GM19372 (cell line): ENCODE data around the gene GYS2.

Source experiments
- ATAC-seq: cut with Tn5 transposase; IDR thresholded peaks from one replicate; pipeline ENCODE4 v1.9.1; 2021; ENCODE audit warnings: mild to moderate bottlenecking, low read depth, moderate library complexity; ENCODE audit not compliant: unreplicated experiment

GYS2 gene

DNA sequence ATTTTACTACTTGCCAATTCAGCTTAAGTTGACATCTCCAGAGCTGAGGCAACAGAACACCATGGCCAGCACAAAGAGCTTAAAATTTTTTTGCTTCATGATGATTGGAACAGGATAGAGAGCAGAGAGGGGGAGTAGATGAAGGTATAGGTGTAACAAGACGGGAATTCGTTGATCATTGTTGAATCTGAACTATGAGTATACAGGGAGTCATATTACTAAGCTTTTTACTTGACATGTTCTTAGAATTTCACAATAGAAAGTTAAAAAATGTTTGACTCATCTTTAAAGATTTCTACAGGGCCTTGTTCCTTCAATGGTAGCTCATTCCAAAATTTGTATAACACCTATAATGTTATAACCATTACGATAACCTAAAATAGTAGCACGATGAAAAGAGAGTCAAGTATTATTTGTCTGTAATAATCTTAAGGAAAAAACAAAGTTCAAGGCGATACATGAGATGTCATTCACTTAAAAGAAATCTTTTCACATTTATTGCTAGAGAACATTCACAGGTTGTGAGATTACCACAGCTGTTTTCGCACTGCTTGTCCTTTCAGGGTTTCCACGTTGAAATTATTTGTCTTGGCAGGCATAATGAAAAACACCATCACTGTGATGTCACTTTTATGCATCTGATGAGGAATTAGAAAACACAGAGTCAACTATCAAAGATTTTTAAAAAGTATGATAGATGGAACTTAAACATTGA is 44.6 kb downstream of the GYS2 start:
- ATAC-seq, result no peak

DNA sequence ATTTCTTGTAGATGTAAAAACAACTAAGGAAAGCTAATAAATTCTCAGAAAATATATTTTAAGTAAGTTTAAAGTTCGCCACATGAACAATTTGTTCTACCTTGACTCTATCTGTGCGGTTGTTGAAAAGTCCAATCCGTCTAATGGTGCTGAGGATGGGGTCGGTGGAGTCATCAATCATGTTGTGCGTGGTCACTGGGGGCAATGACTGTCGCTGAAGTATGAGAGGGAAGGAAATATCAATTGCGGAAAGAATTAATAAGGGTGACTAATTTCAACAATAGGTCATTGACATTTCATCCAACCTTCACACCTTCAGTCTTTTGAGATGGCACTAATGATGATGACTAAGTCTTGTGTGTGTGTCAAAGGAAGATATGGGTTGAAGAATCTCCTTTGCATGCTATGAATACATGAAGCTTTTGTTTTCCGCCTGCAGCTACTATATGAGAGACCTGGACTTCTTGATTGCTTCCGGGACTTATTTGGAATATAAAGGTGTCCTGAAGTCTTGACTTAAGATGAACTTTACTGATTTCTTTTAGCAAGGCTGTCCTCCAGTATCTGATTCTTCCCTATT is 46.5 kb downstream of the GYS2 start:
- no peak for ATAC-seq

GRCh38 chr12:21553329-21553675 is 51.3 kb downstream of the GYS2 start:
- ATAC-seq, result no peak

DNA sequence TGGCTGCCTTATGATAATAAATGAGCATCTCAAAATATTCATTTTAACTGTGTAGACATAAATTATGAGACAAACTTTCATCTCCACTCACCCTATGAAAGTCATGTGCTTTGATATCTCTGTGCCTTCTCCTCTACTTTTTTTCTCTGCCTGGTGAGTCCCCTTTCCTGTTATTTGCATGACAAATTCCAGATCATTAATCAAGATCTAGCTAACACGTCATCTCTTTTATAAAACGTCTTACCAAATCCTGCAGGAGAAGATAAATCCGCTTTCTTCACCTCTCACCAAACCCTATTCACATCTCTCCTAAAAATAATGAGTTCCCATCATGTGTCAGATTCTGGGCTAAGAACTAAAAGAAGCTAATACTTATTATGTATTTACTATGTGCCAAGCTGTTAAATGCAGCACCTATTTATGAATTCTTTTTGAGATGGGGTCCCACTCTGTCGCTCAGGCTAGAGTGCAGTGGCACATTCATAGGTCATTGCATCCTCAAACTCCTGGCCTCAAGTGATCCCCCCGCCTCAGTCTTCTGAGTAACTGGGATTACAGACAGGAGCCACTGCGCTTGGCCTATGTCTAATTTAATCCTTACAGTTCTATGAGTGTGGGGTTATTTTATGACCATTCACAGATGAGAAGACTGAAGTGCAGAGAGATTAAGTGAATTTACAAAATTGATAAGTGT is 51.9 kb downstream of the GYS2 start:
- ATAC-seq, result no peak

DNA sequence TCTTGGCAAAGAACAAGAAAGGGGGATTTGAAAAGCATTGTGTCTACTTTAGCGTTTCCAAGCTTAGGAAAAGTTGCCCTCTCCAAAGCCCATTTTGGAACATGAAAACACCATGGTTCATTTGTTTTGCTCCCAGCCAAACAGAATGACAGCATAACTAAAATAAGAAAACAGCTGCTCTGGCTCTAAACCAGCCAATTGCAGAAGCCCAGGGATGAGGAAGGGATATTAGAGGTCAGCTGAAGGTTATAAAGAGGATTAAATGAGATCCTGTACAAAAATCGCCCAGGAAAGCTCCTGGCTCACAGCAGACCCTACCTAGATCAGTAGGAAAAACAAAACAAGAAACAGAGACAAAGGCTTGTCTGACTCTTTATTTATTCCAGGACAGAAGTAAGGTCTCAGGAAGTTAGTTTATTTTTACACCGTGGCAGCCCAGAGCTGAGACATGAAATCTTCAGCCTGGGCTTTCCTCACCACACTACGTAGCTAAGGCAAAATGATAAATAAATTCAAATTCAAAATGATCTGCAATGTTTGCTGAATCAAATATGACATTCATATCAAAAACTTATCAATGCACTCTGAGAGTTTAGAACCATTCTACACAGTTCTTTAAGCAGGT is 52.7 kb downstream of the GYS2 start:
- ATAC-seq, result no peak

DNA sequence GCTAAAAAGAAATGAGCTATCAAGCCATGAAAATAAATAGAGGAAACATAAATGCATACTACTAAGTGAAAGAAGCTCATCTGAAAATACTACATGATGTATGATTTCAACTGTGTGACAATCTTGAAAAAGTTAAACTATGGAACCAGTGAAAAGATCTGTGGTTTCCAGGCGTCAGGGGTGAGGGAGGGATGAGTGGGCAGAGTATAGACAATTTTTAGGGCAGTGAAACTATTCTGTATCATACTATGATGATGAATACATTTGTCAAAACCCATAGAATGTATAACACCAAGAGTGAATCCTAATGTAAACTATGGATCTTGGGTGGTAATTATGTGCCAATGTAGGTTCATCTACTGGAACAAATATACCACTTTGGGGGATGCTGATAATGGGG is 57.2 kb downstream of the GYS2 start:
- no peak for ATAC-seq

GRCh38 chr12:21546716-21547115 is 57.9 kb downstream of the GYS2 start:
- no peak for ATAC-seq

GRCh38 chr12:21545557-21545956 is 59.1 kb downstream of the GYS2 start:
- ATAC-seq, result no peak

DNA sequence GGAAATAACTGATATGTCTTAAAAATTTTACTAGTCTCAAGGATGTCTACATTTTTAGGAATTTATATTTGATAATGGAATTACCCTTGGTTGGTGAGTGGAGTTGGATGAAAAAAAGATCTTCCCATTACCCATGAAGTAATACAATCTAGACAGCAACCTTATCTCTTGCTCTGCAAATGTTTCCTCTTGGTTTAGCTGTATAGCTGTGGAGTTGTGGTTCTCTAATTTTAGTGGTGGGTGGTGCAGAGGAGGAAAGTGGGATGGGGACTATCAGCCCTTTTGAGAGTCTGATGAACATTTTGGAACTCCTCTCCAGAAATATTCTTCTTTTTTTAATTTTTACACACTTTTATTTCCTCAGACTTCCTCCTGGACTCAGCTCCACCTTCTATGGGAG is 61.5 kb downstream of the GYS2 start:
- ATAC-seq, result no peak

GRCh38 chr12:21542403-21542802 is 62.2 kb downstream of the GYS2 start:
- no peak for ATAC-seq

GRCh38 chr12:21541773-21542172 is 62.9 kb downstream of the GYS2 start:
- no peak for ATAC-seq

- no peak for ATAC-seq
These were observed 64.8 kb downstream of the GYS2 start for GRCh38 chr12:21539797-21540196.

DNA sequence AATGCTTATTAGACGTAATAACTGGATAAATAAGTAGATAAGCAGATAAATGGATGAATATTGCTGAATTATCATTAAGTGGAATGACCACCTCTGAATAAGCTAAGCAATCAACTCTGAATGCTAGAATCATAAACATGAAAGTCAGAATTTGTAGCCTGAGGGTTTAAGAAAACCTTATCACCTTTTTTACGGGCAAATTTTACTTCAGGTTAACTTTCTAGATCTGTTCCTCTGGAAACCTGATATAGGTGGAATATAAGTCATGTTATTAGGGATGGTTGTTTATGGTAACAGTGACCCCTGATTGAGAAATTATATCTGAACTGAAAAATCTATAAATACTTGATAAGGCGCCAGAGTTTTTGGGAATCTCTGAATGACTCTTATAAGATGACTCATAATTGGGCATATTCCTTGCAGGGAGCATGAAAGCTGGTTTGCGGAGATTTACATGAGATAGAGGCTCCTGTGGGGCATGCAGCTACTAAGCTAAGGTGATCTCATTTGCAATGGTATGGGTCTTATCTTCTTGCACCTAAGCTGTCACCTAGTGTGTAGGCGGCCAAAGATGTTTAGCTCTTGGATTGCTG is 66.5 kb downstream of the GYS2 start:
- no peak for ATAC-seq

GRCh38 chr12:21529456-21529855 is 75.2 kb downstream of the GYS2 start:
- no peak for ATAC-seq

- ATAC-seq, result no peak
These were observed 75.7 kb downstream of the GYS2 start for GRCh38 chr12:21528953-21529352.

- peak; percentile 86 for ATAC-seq
These were observed 77.0 kb downstream of the GYS2 start for GRCh38 chr12:21527451-21528180.

GRCh38 chr12:21526721-21527345 is 77.8 kb downstream of the GYS2 start:
- ATAC-seq, result no peak

- ATAC-seq, result no peak
These were observed 78.6 kb downstream of the GYS2 start, which contains the start of gene SPX for GRCh38 chr12:21526053-21526452. SPX (plus strand) TSS chr12:21526296; CDS start chr12:21526473, 177 bp downstream.

- ATAC-seq, result no peak
These were observed 81.5 kb downstream of the GYS2 start for GRCh38 chr12:21523148-21523547.

DNA sequence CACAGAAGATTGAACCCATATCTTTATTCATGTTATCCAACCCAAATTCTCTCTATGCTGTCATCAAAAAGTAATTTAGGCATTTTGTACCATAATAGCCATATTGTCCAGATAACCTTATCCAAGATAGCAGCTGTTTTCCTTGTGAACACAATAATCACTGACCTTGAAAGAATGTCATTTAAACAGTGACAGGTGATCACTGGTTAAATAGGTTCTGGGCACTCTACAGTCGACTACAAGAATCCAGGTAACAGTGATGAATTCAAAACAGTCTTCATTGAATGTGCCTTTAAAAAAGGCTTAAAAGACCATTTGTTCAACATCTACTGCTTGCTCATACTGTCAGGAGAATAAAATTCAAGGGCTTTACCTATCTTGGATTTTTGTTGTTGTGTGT is 83.1 kb downstream of the GYS2 start:
- no peak for ATAC-seq
